VCaP (cell line): ENCODE results near the gene TMEM38B.

Source experiments
- H3K27ac ChIP-seq: fragments of 450-650 bp; 2 replicates; pipeline ENCODE4 v1.5.1; 2017
- CTCF ChIP-seq: fragments of 450-650 bp; conservative IDR thresholded peaks from 2 replicates; pipeline ENCODE4 v1.5.1; 2017; ENCODE audit warnings: mild to moderate bottlenecking, moderate library complexity

The TMEM38B gene

GRCh38 chr9:105661011-105661410, 33.3 kb upstream of the TMEM38B start:
- no peak overlapping the region for H3K27ac ChIP-seq
- TF ChIP-seq CTCF, result no peak

GRCh38 chr9:105662184-105663104, 31.9 kb upstream of the TMEM38B start, which contains the start of gene TAL2:
Gene TAL2, plus strand, starts transcription at chr9:105662457. Its CDS starts 40 bp downstream, at chr9:105662497.
- TF ChIP-seq CTCF, result no peak
- no peak within 1 kb of the TSS for H3K27ac ChIP-seq

- no peak for TF ChIP-seq CTCF
- H3K27ac ChIP-seq, result no peak overlapping the region
Measured at GRCh38 chr9:105663914-105664313, 30.4 kb upstream of the TMEM38B start.

- no peak for TF ChIP-seq CTCF
- H3K27ac ChIP-seq, result no peak overlapping the region
Measured at GRCh38 chr9:105667867-105668266, 26.5 kb upstream of the TMEM38B start.

GRCh38 chr9:105670315-105670714, 24.0 kb upstream of the TMEM38B start:
- H3K27ac ChIP-seq, result peak overlapping the region; percentile 71; the same call in 1 of the 2 replicates
- TF ChIP-seq CTCF, result no peak

GRCh38 chr9:105670775-105671174, 23.6 kb upstream of the TMEM38B start:
- no peak for TF ChIP-seq CTCF
- H3K27ac ChIP-seq, result peak overlapping the region; percentile 71; the same call in 1 of the 2 replicates

GRCh38 chr9:105672711-105673234, 21.6 kb upstream of the TMEM38B start:
- H3K27ac ChIP-seq, result peak overlapping the region; percentile 71
- TF ChIP-seq CTCF, result no peak
